D721Med (cell line): ENCODE results near the gene PPIP5K1.
A peak's percentile ranks its signal among the peaks of the same experiment; 100 is the strongest.

Experiments used
- DNase-seq: peaks from one replicate; pipeline ENCODE4 v3.0.0; 2011; ENCODE audit warnings: low spot score; ENCODE audit not compliant: insufficient read length
- FAIRE-seq: peaks from 2 replicates; lab custom pipeline; 2011; peaks lifted over from hg19 to GRCh38; lab: Jason Lieb, UNC
- CTCF ChIP-seq: IDR thresholded peaks from 2 replicates; pipeline ENCODE4 v1.5.1; 2012; ENCODE audit warnings: mild to moderate bottlenecking, control low read depth; ENCODE audit not compliant: insufficient read depth; ENCODE audit errors: missing control alignments

Gene PPIP5K1

GRCh38 chr15:43510200-43511011 lies 79.6 kb downstream of the PPIP5K1 start:
- TF ChIP-seq CTCF, result peak; percentile 4
- peak; percentile 76 for DNase-seq
- FAIRE-seq, result no peak

GRCh38 chr15:43509660-43510199 lies 80.3 kb downstream of the PPIP5K1 start:
- TF ChIP-seq CTCF, result no peak
- DNase-seq, result no peak
- FAIRE-seq, result no peak

GRCh38 chr15:43508991-43509659 lies 80.9 kb downstream of the PPIP5K1 start:
- TF ChIP-seq CTCF, result no peak
- FAIRE-seq (no peak), DNase-seq (no peak)

- no peak for FAIRE-seq
- TF ChIP-seq CTCF, result no peak
- no peak for DNase-seq
These were observed 81.6 kb downstream of the PPIP5K1 start for GRCh38 chr15:43508421-43508820.

- no peak for DNase-seq
- no peak for FAIRE-seq
- no peak for TF ChIP-seq CTCF
These were observed 84.3 kb downstream of the PPIP5K1 start for GRCh38 chr15:43505738-43506137.

- DNase-seq, result no peak
These were observed 90.4 kb downstream of the PPIP5K1 start for GRCh38 chr15:43499635-43500034.

More at GRCh38 chr15:43499635-43500034, 90.4 kb downstream of the PPIP5K1 start:
- no peak for FAIRE-seq
- TF ChIP-seq CTCF, result no peak
